HepG2 (cell line): ENCODE data around the gene DNAJC11. TPM values are rescaled to one million over a fixed set of nuclear protein-coding genes. Genes with fewer than 3 reads are reported as not detected.
A peak's percentile ranks its signal among the peaks of the same experiment; 100 is the strongest.

ENCODE experiments used
- CHD2 ChIP-seq: IDR thresholded peaks from 2 replicates; pipeline ENCODE4 v1.6.1; 2011; ENCODE audit warnings: low read depth, low read length, improper control_type of control experiment
- EHMT2 ChIP-seq: fragments of 200-600 bp; sonication (generic); IDR thresholded peaks from 2 replicates; pipeline ENCODE4 v1.7.0; 2017; ENCODE audit warnings: antibody characterized with exemption, low read depth, low read length, borderline replicate concordance
- ELF4 ChIP-seq: sonication (generic); formaldehyde crosslinking; IDR thresholded peaks from 2 replicates; pipeline ENCODE4 v1.5.0; 2020; ENCODE audit warnings: missing genetic modification reagents, mild to moderate bottlenecking, moderate library complexity, borderline replicate concordance
- FOXK1 ChIP-seq: sonication (generic); formaldehyde crosslinking; IDR thresholded peaks from 2 replicates; pipeline ENCODE4 v1.4.0; 2020; ENCODE audit warnings: low read depth, missing genetic modification reagents, borderline replicate concordance
- GABPB1 ChIP-seq: IDR thresholded peaks from 2 replicates; pipeline ENCODE4 v1.6.1; 2016; ENCODE audit warnings: mild to moderate bottlenecking, missing genetic modification reagents, moderate library complexity, missing compliant biosample characterization
- GATAD1 ChIP-seq: IDR thresholded peaks from 2 replicates; pipeline ENCODE4 v1.6.1; 2016; ENCODE audit warnings: missing genetic modification reagents, missing compliant biosample characterization
- HMG20A ChIP-seq: IDR thresholded peaks from 2 replicates; pipeline ENCODE4 v1.6.1; 2016; ENCODE audit warnings: borderline replicate concordance
- HMGXB4 ChIP-seq, 2 experiments: sonication (generic) in 1 of 2; formaldehyde crosslinking in 1 of 2; IDR thresholded peaks; 2 replicates each; pipeline versions ENCODE4 v1.4.0 to v1.6.1; 2018 to 2020; ENCODE audit warnings: missing genetic modification reagents in 2 of 2, borderline replicate concordance in 1 of 2, low read depth in 1 of 2, mild to moderate bottlenecking in 1 of 2, missing biosample characterization in 1 of 2
- HNRNPUL1 ChIP-seq: fragments of 200-400 bp; formaldehyde crosslinking; IDR thresholded peaks from 2 replicates; pipeline ENCODE4 v1.6.1; 2017; ENCODE audit warnings: low read depth, mild to moderate bottlenecking, low read length, moderate library complexity
- HOXA5 ChIP-seq: sonication (generic); formaldehyde crosslinking; IDR thresholded peaks from 2 replicates; pipeline ENCODE4 v1.4.0; 2020; ENCODE audit warnings: missing genetic modification reagents
- KDM2A ChIP-seq: sonication (generic); formaldehyde crosslinking; IDR thresholded peaks from 2 replicates; pipeline ENCODE4 v1.4.0; 2020; ENCODE audit warnings: low read depth, missing genetic modification reagents, borderline replicate concordance
- MATR3 ChIP-seq: sonication (generic); formaldehyde crosslinking; IDR thresholded peaks from 2 replicates; pipeline ENCODE4 v1.4.0; 2020; ENCODE audit warnings: missing genetic modification reagents
- MTF2 ChIP-seq: sonication (generic); formaldehyde crosslinking; IDR thresholded peaks from 2 replicates; pipeline ENCODE4 v1.5.0; 2020; ENCODE audit warnings: missing genetic modification reagents, borderline replicate concordance
- PHF20 ChIP-seq: sonication (generic); formaldehyde crosslinking; IDR thresholded peaks from 2 replicates; pipeline ENCODE4 v1.5.0; 2020; ENCODE audit warnings: mild to moderate bottlenecking, missing genetic modification reagents
- POLR2G ChIP-seq: fragments of 200-400 bp; formaldehyde crosslinking; IDR thresholded peaks from 2 replicates; pipeline ENCODE4 v1.6.1; 2018; ENCODE audit warnings: mild to moderate bottlenecking, low read depth, low read length, moderate library complexity
- TARDBP ChIP-seq: sonication (generic); formaldehyde crosslinking; IDR thresholded peaks from 2 replicates; pipeline ENCODE4 v1.8.0; 2022; ENCODE audit warnings: mild to moderate bottlenecking, missing genetic modification reagents
- ZFP1 ChIP-seq: IDR thresholded peaks from 2 replicates; pipeline ENCODE4 v1.6.1; 2016
- ZNF138 ChIP-seq: sonication (generic); formaldehyde crosslinking; IDR thresholded peaks from 2 replicates; pipeline ENCODE4 v1.5.0; 2020; ENCODE audit warnings: mild to moderate bottlenecking, low read depth, missing genetic modification reagents
- ZNF724P ChIP-seq: sonication (generic); formaldehyde crosslinking; IDR thresholded peaks from 2 replicates; pipeline ENCODE4 v1.8.0; 2022; ENCODE audit warnings: missing genetic modification reagents, borderline replicate concordance
- ZNF740 ChIP-seq: sonication (generic); formaldehyde crosslinking; IDR thresholded peaks from 2 replicates; pipeline ENCODE4 v1.4.0; 2020; ENCODE audit warnings: missing genetic modification reagents
- ZNF761 ChIP-seq: sonication (generic); formaldehyde crosslinking; conservative IDR thresholded peaks from 2 replicates; pipeline ENCODE4 v1.4.0; 2020; ENCODE audit warnings: mild to moderate bottlenecking, missing genetic modification reagents
- ZNF784 ChIP-seq: sonication (generic); formaldehyde crosslinking; IDR thresholded peaks from 2 replicates; pipeline ENCODE4 v1.5.1; 2020; ENCODE audit warnings: missing genetic modification reagents, mild to moderate bottlenecking, borderline replicate concordance
- ZZZ3 ChIP-seq: sonication (generic); formaldehyde crosslinking; IDR thresholded peaks from 2 replicates; pipeline ENCODE4 v1.4.0; 2020; ENCODE audit warnings: missing genetic modification reagents, mild to moderate bottlenecking, borderline replicate concordance
- polyA plus RNA-seq, 8 experiments: library from polyadenylated mRNA; depleted of rRNA in 3 of 8; stranded (reverse) in 7 of 8; unstranded in 1 of 8; fragments of >200 nt; fragmentation: Illumina TruSeq in 4 of 8; extraction: Trizol in 4 of 8; gene quantifications; 2 replicates each; pipeline versions ENCODE4 v1.2.1 to v1.2.3, GENCODE V29; 2011 to 2016; ENCODE audit warnings: low read depth in 4 of 8, missing spikeins in 1 of 8, mixed read lengths in 1 of 8; ENCODE audit not compliant: insufficient read depth in 1 of 8
- total RNA-seq, 5 experiments: library from RNA; depleted of rRNA; stranded (reverse); fragments of >200 nt; fragmentation: Illumina TruSeq; extraction: Trizol; gene quantifications; 2 replicates each; pipeline ENCODE4 v1.2.3, GENCODE V29; 2016; ENCODE audit warnings: low read depth in 1 of 5

Gene DNAJC11
- total and polyA plus RNA-seq, 2 of the 13 experiments (the other 11 are each of a cell fraction or from before 2014, with no cell fraction given) = 25.1 to 47.6 TPM

GRCh38 chr1:6634371-6635052, 67.1 kb downstream of the DNAJC11 start (continued):
- TF ChIP-seq MATR3 (CRISPR knock-in tag) (no peak), ZNF740 (CRISPR knock-in tag) (no peak), ZZZ3 (CRISPR knock-in tag) (0 out of 2 replicates have a peak, but pooled peaks have one; percentile 25), HMGXB4 (CRISPR knock-in tag; IDR thresholded peaks at IDR 0.05; ENCODE audit: borderline replicate concordance in 1 of 2, low read depth in 1 of 2) (no peak), HNRNPUL1 (no peak), FOXK1 (CRISPR knock-in tag) (no peak), CHD2 (no peak), ZNF761 (CRISPR knock-in tag) (no peak), EHMT2 (no peak), KDM2A (CRISPR knock-in tag) (peak; percentile 50), PHF20 (CRISPR knock-in tag) (no peak), MTF2 (CRISPR knock-in tag) (no peak), GATAD1 (CRISPR knock-in tag) (0 out of 2 replicates have a peak, but pooled peaks have one; percentile 27), ZNF138 (no peak), ZNF724P (CRISPR knock-in tag) (0 out of 2 replicates have a peak, but pooled peaks have one; percentile 46), TARDBP (CRISPR knock-in tag) (no peak), ZFP1 (no peak), ELF4 (CRISPR knock-in tag) (no peak), GABPB1 (CRISPR knock-in tag) (peak; percentile 25; the same call in 1 of the 2 replicates), HOXA5 (no peak), HMG20A (CRISPR knock-in tag) (no peak), ZNF784 (CRISPR knock-in tag) (no peak), POLR2G (peak; percentile 45)
